Mesodermal cell (in vitro differentiated cells): ENCODE data around the gene HBE1.

Experiments used
- H3K27ac ChIP-seq: 2 replicates; pipeline ENCODE4 v1.7.0; 2013; ENCODE audit warnings: mild to moderate bottlenecking, low read depth, low read length, moderate library complexity; ENCODE audit not compliant: severe bottlenecking
- H3K36me3 ChIP-seq: 2 replicates; pipeline ENCODE4 v1.7.1; 2013; ENCODE audit warnings: mild to moderate bottlenecking, low read length, moderate library complexity; ENCODE audit not compliant: control insufficient read depth, insufficient read depth
- H3K4me1 ChIP-seq: one replicate; pipeline ENCODE4 v1.7.1; 2013; ENCODE audit warnings: mild to moderate bottlenecking, low read length; ENCODE audit not compliant: insufficient read depth, control insufficient read depth, poor library complexity, severe bottlenecking
- H3K4me3 ChIP-seq: 2 replicates; pipeline ENCODE4 v1.7.0; 2013; ENCODE audit warnings: low read length, control low read depth, mild to moderate bottlenecking; ENCODE audit not compliant: insufficient read depth, poor library complexity, severe bottlenecking; ENCODE audit errors: extremely low read depth
- H3K9me3 ChIP-seq: 2 replicates; pipeline ENCODE4 v1.7.1; 2013; ENCODE audit warnings: mild to moderate bottlenecking, low read length, moderate library complexity; ENCODE audit not compliant: control insufficient read depth
- WGBS, 2 experiments: methylation state at CpG; one replicate each; pipeline ENCODE4 v1.1.5; 2013; ENCODE audit warnings: missing lambda C conversion rate in 2 of 2; ENCODE audit not compliant: insufficient coverage in 2 of 2; 5-methylcytosine and 5-hydroxymethylcytosine counted together

Gene HBE1

DNA sequence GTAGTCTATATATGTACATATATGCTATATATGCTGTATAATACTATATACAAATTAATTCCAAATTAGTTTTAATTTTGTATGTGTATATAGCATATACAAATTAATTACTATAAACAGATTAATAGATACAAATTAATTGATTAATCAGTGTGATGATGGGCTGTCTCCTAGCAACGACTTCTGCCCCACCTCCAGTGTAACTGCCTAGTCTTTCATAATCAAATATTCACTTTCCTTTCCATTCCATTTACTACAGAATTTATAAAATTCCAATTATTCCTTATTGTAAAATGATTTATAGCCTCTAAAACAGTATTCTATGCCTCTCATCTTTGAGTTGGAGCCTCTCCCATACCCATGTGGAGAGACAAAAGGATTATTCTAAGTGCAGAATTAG lies 36.4 kb downstream of the HBE1 start:
- Histone ChIP-seq H3K27ac (no peak overlapping the region), H3K36me3 (no peaks in the 10 kb centered on the region), H3K4me3 (no peak overlapping the region), H3K9me3 (no peaks in the 10 kb centered on the region), H3K4me1 (no peaks in the 10 kb centered on the region)
- no CpG with 5 or more reads among the region's 1 CpG for WGBS, 2 experiments

- H3K9me3 ChIP-seq = no peaks in the 10 kb centered on the region
- 100% methylated on average over 1 of the region's 2 CpGs; no CpG with 5 or more reads in 1 of the 2 experiments for WGBS, 2 experiments
- no peak overlapping the region for H3K4me3 ChIP-seq
- H3K4me1 ChIP-seq = no peaks in the 10 kb centered on the region
- no peak overlapping the region for H3K27ac ChIP-seq
- H3K36me3 ChIP-seq = no peaks in the 10 kb centered on the region
These were observed 36.9 kb downstream of the HBE1 start for GRCh38 chr11:5232821-5233220.

GRCh38 chr11:5232176-5232575 lies 37.6 kb downstream of the HBE1 start:
- Histone ChIP-seq H3K4me1 (no peaks in the 10 kb centered on the region), H3K9me3 (no peaks in the 10 kb centered on the region), H3K27ac (no peak overlapping the region), H3K4me3 (no peak overlapping the region), H3K36me3 (no peaks in the 10 kb centered on the region)
- WGBS, 2 experiments = 84 to 86% methylated on average over 1 to 2 of the region's 3 CpGs

- Histone ChIP-seq H3K4me3 (no peak overlapping the region), H3K9me3 (no peaks in the 10 kb centered on the region), H3K4me1 (no peaks in the 10 kb centered on the region), H3K36me3 (no peaks in the 10 kb centered on the region), H3K27ac (no peak overlapping the region)
- no CpG with 5 or more reads among the region's 2 CpGs for WGBS, 2 experiments
These were observed 38.6 kb downstream of the HBE1 start for GRCh38 chr11:5231111-5231510.

GRCh38 chr11:5230266-5230665 lies 39.5 kb downstream of the HBE1 start:
- Histone ChIP-seq H3K4me1 (no peaks in the 10 kb centered on the region), H3K4me3 (no peak overlapping the region), H3K9me3 (no peaks in the 10 kb centered on the region), H3K36me3 (no peaks in the 10 kb centered on the region), H3K27ac (no peak overlapping the region)
- WGBS, 2 experiments = 89% methylated on average over 1 of the region's 1 CpG; no CpG with 5 or more reads in 1 of the 2 experiments

GRCh38 chr11:5229796-5230195 lies 39.9 kb downstream of the HBE1 start:
- no CpG with 5 or more reads among the region's 2 CpGs for WGBS, 2 experiments
- H3K4me1 ChIP-seq = no peaks in the 10 kb centered on the region
- H3K4me3 ChIP-seq = no peak overlapping the region
- no peaks in the 10 kb centered on the region for H3K36me3 ChIP-seq
- no peaks in the 10 kb centered on the region for H3K9me3 ChIP-seq
- H3K27ac ChIP-seq = no peak overlapping the region

DNA sequence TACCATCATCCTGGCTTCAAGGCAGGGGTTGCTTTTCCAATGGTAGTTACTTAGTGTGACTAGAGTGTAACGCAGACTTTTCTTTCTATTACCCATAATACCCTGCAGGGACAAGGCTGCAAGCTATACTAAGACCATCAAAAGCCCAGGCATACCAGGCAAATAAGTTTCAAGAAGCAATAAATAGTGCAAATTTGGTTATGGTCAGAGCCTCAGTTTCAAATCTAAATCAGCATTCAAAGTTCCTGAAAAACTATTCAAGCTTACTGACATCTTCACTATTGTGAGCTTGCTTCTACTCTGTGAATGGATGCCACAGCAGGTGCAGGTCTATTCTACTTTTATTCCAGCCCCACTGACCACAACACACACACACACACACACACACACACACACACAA lies 40.4 kb downstream of the HBE1 start:
- WGBS, 2 experiments = no CpG with 5 or more reads among the region's 1 CpG
- Histone ChIP-seq H3K27ac (no peak overlapping the region), H3K9me3 (no peaks in the 10 kb centered on the region), H3K4me1 (no peaks in the 10 kb centered on the region), H3K36me3 (no peaks in the 10 kb centered on the region), H3K4me3 (no peak overlapping the region)

DNA sequence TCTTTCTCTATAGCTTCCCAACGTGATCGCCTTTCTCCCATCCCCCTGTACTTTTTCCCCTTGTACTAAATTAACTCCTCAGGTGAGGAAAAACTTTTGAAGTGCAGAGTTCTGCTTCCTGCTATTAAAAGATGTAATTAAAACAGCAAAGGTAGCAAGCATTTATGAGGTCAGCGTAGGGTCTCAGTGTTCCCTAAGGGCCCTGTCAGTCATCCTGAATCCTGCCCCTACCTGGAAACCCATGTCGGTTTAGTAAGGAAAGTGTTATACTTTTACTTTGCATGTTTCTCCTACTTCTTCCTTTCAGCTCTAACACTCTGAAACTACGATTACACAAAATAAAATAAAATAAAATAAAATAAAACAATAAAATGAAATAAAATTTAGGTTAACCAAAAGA lies 41.6 kb downstream of the HBE1 start:
- WGBS, 2 experiments = 86% methylated on average over 1 of the region's 5 CpGs; no CpG with 5 or more reads in 1 of the 2 experiments
- Histone ChIP-seq H3K4me1 (no peaks in the 10 kb centered on the region), H3K27ac (no peak overlapping the region), H3K4me3 (no peak overlapping the region), H3K9me3 (no peaks in the 10 kb centered on the region), H3K36me3 (no peaks in the 10 kb centered on the region)

DNA sequence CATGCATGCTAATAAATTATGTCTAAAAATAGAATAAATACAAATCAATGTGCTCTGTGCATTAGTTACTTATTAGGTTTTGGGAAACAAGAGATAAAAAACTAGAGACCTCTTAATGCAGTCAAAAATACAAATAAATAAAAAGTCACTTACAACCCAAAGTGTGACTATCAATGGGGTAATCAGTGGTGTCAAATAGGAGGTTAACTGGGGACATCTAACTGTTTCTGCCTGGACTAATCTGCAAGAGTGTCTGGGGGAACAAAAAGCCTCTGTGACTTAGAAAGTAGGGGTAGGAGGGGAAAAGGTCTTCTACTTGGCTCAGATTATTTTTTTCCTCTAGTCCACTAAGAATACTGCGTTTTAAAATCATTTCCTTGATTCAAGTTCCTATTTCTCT lies 42.1 kb downstream of the HBE1 start:
- Histone ChIP-seq H3K27ac (no peak overlapping the region), H3K36me3 (no peaks in the 10 kb centered on the region), H3K4me3 (no peak overlapping the region), H3K4me1 (no peaks in the 10 kb centered on the region), H3K9me3 (no peaks in the 10 kb centered on the region)
- 83% methylated on average over 1 of the region's 1 CpG; no CpG with 5 or more reads in 1 of the 2 experiments for WGBS, 2 experiments

DNA sequence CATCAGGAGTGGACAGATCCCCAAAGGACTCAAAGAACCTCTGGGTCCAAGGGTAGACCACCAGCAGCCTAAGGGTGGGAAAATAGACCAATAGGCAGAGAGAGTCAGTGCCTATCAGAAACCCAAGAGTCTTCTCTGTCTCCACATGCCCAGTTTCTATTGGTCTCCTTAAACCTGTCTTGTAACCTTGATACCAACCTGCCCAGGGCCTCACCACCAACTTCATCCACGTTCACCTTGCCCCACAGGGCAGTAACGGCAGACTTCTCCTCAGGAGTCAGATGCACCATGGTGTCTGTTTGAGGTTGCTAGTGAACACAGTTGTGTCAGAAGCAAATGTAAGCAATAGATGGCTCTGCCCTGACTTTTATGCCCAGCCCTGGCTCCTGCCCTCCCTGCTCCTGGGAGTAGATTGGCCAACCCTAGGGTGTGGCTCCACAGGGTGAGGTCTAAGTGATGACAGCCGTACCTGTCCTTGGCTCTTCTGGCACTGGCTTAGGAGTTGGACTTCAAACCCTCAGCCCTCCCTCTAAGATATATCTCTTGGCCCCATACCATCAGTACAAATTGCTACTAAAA lies 42.9 kb downstream of the HBE1 start, which contains the start of gene HBB:
HBB (minus strand) TSS at position 340 of the 579 bp plus-strand sequence; CDS start at position 290, 50 bp downstream.
- H3K27ac ChIP-seq = no peak within 1 kb of the TSS
- H3K36me3 ChIP-seq = no peaks in the 10 kb centered on the region
- WGBS, 2 experiments = 96% methylated on average over 3 of the region's 3 CpGs; no CpG with 5 or more reads in 1 of the 2 experiments
- H3K4me1 ChIP-seq = no peaks in the 10 kb centered on the region
- H3K9me3 ChIP-seq = no peaks in the 10 kb centered on the region
- no peak within 1 kb of the TSS for H3K4me3 ChIP-seq

DNA sequence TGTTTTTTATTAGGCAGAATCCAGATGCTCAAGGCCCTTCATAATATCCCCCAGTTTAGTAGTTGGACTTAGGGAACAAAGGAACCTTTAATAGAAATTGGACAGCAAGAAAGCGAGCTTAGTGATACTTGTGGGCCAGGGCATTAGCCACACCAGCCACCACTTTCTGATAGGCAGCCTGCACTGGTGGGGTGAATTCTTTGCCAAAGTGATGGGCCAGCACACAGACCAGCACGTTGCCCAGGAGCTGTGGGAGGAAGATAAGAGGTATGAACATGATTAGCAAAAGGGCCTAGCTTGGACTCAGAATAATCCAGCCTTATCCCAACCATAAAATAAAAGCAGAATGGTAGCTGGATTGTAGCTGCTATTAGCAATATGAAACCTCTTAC lies 44.3 kb downstream of the HBE1 start:
- H3K9me3 ChIP-seq = no peaks in the 10 kb centered on the region
- H3K4me1 ChIP-seq = no peaks in the 10 kb centered on the region
- WGBS, 2 experiments = 80 to 100% methylated on average over 1 to 2 of the region's 2 CpGs
- no peak overlapping the region for H3K4me3 ChIP-seq
- no peaks in the 10 kb centered on the region for H3K36me3 ChIP-seq
- H3K27ac ChIP-seq = no peak overlapping the region
